Activated T-cell treated with anti-CD3 and anti-CD28 coated beads for 4 hours (primary cell): Measurements from ENCODE around the gene RCHY1.
"Not testable (repeated sequence)": the region's sequence is repeated elsewhere in the genome, so short reads cannot be mapped to it uniquely, and the experiment has no call there.

Experiments used
- DNase-seq: peaks from one replicate; pipeline ENCODE4 v3.0.0-alpha.2; 2020

The RCHY1 gene

GRCh38 chr4:75514131-75514948, at the start of gene RCHY1, which contains the start of gene THAP6:
Gene RCHY1 (minus strand): TSS chr4:75514403. CDS start chr4:75514286, 117 bp downstream.
Gene THAP6 (plus strand): TSS chr4:75514473. CDS start chr4:75515453, 980 bp downstream.
- DNase-seq, result peak; percentile 87

GRCh38 chr4:75561789-75562188, 47.6 kb upstream of the RCHY1 start:
- DNase-seq, result no peak

- no peak for DNase-seq
These were observed 43.5 kb upstream of the RCHY1 start for GRCh38 chr4:75557696-75558095.

- DNase-seq, result no peak
These were observed 41.3 kb upstream of the RCHY1 start, which contains the start of gene ODAPH for GRCh38 chr4:75555294-75556164. Gene ODAPH (plus strand): TSS chr4:75556066. CDS start chr4:75556083, 17 bp downstream.

- no peak for DNase-seq
These were observed 38.2 kb upstream of the RCHY1 start for GRCh38 chr4:75552452-75552851.

- DNase-seq, result no peak
These were observed 34.8 kb upstream of the RCHY1 start for GRCh38 chr4:75549019-75549418.

GRCh38 chr4:75547647-75548387, 33.6 kb upstream of the RCHY1 start:
- DNase-seq, result no peak

- DNase-seq, result no peak
These were observed 31.3 kb upstream of the RCHY1 start for GRCh38 chr4:75545526-75545925.

- no peak for DNase-seq
These were observed 30.7 kb upstream of the RCHY1 start for GRCh38 chr4:75544870-75545269.

- DNase-seq, result not testable (repeated sequence)
These were observed 30.0 kb upstream of the RCHY1 start for GRCh38 chr4:75544220-75544619.

- DNase-seq, result no peak
These were observed 28.6 kb upstream of the RCHY1 start for GRCh38 chr4:75542824-75543223.

GRCh38 chr4:75537308-75537707, 23.1 kb upstream of the RCHY1 start:
- not testable (repeated sequence) for DNase-seq

- DNase-seq, result not testable (repeated sequence)
These were observed 19.7 kb upstream of the RCHY1 start for GRCh38 chr4:75533926-75534325.

- DNase-seq, result not testable (repeated sequence)
These were observed 19.2 kb upstream of the RCHY1 start for GRCh38 chr4:75533339-75533887.

GRCh38 chr4:75531536-75532143, 17.4 kb upstream of the RCHY1 start:
- DNase-seq, result not testable (repeated sequence)

GRCh38 chr4:75530556-75531322, 16.5 kb upstream of the RCHY1 start:
- DNase-seq, result no peak

GRCh38 chr4:75527482-75527881, 13.3 kb upstream of the RCHY1 start:
- no peak for DNase-seq

GRCh38 chr4:75525910-75526309, 11.7 kb upstream of the RCHY1 start:
- DNase-seq, result no peak

GRCh38 chr4:75525086-75525485, 10.9 kb upstream of the RCHY1 start:
- DNase-seq, result no peak

- not testable (repeated sequence) for DNase-seq
These were observed 5.2 kb upstream of the RCHY1 start for GRCh38 chr4:75519452-75519851.

GRCh38 chr4:75516144-75516543, 1.9 kb upstream of the RCHY1 start:
- no peak for DNase-seq
